HG03066 (cell line): Measurements from ENCODE around the gene PLLP.

Experiments used
- ATAC-seq: cut with Tn5 transposase; IDR thresholded peaks from one replicate; pipeline ENCODE4 v1.9.1; 2021; ENCODE audit warnings: low read depth; ENCODE audit not compliant: unreplicated experiment

PLLP gene

GRCh38 chr16:57303021-57303909, 18.8 kb upstream of the PLLP start:
- no peak for ATAC-seq

DNA sequence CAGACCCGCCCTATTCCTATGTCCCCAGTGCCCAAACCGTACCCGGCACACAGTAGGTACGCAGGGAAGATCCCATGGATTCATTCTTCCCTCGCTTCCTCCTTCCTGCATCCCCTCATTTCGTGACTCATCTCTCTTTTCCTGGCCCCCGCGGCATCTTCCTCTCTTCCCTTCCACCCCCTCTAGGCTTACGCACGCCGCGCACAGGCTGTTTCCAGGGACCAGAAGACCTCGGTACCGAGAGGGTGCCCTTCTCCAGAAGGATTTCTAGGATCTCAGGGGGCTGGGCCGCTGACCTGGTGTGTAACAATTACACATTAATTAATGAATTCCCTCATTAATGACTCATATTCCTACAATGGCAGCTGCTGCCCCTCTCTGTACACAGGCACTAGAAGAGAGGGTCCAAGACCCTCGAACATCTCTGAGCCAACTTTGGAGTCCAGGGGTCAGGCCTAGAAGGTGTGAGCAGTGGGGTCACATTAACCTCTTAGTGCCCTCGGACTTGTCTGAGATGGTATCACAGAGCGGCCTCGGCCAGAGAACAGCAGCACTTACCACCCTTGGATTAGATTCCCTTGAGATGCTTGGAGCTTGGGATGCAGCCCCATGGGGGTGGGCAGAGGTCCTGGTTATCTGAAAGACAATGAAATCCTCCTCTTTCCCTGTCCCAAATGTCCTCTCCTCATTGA, 16.8 kb upstream of the PLLP start:
- no peak for ATAC-seq

- peak; percentile 82 for ATAC-seq
These were observed 16.1 kb upstream of the PLLP start for GRCh38 chr16:57300387-57301125.

- ATAC-seq: peak; percentile 55
These were observed 15.4 kb upstream of the PLLP start for GRCh38 chr16:57299719-57300386.

DNA sequence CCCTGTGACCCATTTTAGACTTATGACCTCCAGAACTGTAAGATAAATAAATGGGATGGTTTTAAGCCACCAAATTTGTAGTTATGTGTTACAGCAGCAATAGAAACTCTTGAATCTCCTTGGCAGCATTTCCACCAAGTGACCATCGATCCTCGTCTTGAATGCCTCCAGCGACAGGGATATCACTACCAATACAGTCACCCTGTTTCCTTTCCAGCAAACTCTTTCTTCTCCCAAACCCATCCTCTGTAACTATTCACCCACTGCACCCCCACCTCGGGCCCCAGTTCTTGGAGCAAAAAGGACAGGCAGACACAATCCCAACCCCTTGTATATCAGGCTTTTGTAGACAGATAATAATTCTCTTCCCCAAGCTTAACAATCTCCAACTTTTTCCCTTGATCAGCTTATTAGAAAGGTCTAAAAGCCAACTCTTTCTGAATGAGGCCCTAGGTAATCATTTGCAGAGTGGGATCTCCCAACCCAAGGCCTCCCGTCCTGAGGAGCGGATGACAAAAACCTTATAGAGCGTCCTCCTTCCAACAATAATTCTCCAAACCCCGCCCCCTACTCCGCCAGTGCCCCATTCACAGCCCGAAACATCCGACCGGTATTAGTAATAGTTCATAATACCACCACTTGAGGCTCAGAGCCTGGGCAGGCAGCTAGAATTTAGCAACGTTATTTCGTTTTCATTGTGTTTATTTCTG, 14.7 kb upstream of the PLLP start:
- peak; percentile 25 for ATAC-seq

GRCh38 chr16:57297856-57298255, 13.4 kb upstream of the PLLP start:
- ATAC-seq: no peak

- no peak for ATAC-seq
These were observed 5.2 kb upstream of the PLLP start for GRCh38 chr16:57289391-57290257.

DNA sequence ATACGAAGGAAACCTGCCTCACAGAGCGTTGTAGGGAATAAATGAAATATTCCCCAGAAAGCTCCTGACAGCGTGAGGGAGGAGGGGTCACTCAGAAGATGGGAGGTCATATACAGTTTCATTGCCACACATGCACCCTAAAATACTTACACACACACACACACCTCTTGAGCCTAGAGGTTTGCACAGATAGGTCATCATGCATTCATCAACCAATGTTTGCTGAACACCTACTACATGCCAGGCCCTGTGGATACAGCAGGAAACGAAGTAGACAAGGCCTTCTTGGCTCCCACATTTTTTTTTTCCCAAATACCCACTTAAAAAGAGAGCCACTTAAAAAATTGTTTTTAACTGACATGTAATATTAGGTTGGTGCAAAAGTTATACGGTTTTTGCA, 907 bp upstream of the PLLP start:
- no peak for ATAC-seq

DNA sequence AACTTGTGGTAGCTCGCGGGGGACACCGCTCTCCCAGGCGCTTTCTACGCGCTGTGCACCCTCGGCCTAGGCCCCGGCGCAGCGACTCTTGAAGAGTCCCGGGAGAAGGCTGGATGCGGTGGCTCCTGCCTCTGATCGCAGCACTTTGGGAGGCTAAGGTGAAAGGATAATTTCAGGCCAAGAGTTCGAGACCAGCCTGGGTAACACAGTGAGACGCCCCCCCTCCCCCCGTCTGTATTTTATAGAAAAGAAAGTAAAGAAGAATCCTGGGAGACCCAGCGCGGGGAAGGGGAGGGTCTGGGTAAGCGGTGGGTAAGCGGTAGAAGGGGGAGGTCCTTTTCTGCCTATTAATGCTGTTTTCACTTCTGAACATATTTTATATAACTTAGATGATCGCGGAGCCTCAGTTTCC, 486 bp upstream of the PLLP start:
- no peak for ATAC-seq

DNA sequence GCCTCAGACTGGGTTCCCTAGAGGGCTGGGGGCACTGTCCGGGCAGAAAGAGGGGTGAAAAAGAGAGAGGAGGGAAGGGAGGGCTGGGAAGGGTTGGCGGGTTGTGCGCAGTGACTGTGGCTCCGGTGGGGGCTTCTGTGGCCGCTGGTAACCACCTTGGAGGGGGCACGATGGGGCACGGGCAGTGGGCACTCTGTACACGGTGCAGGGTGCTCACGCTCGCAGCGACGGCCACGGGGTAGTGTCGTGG, 588 bp downstream of the PLLP start:
- ATAC-seq: no peak

DNA sequence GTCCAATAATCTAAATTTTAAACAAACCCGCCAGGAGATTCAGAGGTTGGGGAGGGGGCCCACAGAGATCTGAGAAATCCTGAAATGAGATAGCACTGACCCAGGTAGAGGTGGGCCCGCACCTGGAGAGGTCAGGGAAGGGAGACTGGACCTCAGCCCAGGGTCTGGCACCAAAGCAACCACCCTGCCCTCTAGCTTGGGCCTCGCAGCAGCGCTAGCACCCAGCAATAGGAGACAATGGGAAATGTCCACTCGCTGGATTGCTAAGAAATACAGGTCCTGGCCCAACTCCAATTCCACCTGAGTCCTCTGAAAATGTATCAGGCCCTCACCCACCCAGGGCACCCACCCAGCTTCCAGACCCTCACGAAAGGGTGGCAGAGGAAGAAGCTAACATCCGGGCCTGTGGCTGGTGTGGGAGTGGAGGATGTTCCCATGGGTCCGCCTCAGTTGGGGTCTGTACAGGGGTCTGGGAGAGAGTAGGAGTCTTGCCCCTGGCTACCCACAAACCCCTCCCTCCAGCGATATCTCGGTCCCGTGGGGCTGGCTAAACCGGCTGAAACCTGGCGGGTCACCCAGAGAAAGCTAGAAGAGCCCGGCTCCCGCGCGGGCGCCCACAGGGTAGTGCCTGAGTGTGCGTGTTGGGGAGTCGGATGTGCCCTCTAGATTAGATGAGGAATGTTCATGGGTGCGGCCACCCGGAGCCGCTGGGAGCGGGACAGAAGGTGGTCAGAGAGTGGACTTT, 1.1 kb downstream of the PLLP start:
- no peak for ATAC-seq

DNA sequence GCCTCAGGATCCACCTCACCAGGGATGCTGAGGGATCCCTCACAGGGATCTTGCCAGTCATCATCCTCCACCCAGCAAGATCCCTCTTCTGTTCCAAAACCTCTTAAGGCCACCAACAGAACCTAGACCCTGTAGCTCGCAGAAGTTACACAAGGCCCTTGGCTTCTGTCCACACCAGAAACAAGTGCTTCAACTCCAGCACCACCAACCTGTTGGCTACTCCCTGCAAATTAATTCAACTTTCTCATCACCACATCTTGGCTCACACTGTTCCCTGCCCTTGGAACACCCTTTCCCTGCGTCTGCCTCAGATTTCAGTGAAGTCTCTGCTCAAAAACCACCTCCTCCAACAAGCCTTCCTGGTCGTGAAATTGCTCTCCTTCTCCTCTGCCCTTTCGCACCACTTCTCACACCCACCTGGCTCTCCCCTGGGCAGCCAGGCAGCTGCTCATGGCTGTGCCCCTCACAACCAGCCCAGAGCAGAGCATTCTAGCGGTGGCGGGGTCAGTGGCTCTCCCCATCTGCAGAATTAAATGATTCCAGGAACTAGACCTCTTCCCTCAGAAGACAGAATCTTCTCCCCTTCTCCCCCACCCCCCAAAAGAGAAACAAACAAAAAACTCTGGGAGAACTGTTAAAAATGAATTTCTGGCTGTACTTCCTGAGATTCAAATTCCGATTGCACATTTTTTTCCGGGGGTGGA, 1.8 kb downstream of the PLLP start:
- ATAC-seq: no peak

DNA sequence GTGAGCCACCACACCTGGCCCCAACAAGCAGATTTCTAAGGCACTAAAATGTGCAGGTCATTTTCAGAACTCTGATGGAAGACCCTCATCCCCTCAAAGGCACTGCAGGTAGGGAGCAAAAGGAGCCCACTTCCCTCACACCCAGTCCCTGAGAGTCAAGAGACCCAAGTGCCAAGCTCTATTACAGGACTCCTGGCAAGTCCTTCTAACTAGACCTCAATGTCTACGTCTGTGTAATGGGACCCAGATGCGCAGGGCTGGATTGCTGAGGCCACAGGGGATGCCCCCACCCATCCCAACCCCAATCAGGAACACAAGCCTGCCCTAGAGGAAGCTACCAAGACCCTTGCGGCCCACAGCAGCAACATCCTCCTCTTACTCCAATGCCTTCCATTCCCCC, 2.7 kb downstream of the PLLP start:
- no peak for ATAC-seq

GRCh38 chr16:57279780-57280638, 4.5 kb downstream of the PLLP start:
- no peak for ATAC-seq

DNA sequence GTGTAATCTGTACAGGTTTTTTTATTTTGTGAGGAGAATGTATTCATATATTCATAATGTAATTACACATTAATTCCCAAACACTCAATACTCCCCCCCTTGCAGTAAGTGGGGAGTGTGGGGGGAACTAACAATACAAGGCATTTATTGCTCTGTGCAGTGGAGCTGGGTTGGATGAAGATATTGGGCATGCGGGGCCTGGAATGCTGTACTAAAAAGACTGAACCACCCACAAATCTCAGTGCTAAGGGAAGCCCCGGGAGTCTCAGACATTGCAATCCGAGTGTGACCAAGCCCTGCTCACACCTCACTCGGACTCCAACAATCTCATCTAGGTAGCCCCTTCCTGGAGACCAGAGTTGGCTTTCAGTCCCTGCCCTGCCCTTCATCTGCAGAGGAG, 6.0 kb downstream of the PLLP start:
- no peak for ATAC-seq

DNA sequence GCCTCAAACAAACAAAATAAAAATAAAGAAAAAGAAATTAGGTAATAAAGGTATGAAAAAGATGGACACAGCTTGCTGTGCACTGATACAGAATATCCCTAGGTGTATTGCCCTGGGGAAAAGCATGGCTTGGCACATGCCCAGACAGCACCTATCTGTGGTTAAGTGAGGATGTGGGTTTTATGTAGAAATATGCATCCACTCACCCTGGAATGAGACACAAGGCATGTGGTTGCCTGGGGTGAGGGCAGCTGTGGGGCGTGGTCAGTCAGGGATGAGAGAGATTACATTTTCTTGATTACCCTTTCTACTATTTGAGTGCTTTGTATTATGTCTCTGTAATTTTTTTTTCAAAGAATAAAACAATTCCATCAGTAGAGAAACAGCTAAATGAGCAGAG, 6.9 kb downstream of the PLLP start:
- ATAC-seq: no peak

GRCh38 chr16:57276596-57276995, 7.9 kb downstream of the PLLP start:
- ATAC-seq: no peak
